Smooth muscle cell (in vitro differentiated cells): ENCODE measurements around the gene COL15A1. TPM values are rescaled to one million over a fixed set of nuclear protein-coding genes. Genes with fewer than 3 reads are reported as not detected.

Experiments
- DNase-seq: peaks from one replicate; lab custom pipeline; 2025; ENCODE audit not compliant: unreplicated experiment; lab: John Stamatoyannopoulos, UW
- H2AFZ ChIP-seq: fragments of 200-600 bp; sonication (generic); 2 replicates; pipeline ENCODE4 v1.6.0; 2016; ENCODE audit warnings: antibody characterized with exemption, low read depth, mild to moderate bottlenecking
- H3F3A ChIP-seq: fragments of 200-600 bp; sonication (generic); 2 replicates; pipeline ENCODE4 v1.6.0; 2017; ENCODE audit warnings: antibody characterized with exemption, low read depth
- H3K27ac ChIP-seq: fragments of 200-600 bp; sonication (generic); 2 replicates; pipeline ENCODE4 v1.5.1; 2016; ENCODE audit warnings: low read depth, mild to moderate bottlenecking
- H3K27me3 ChIP-seq: fragments of 200-600 bp; sonication (generic); 2 replicates; pipeline ENCODE4 v1.6.1; 2016; ENCODE audit warnings: low read depth, mild to moderate bottlenecking
- H3K36me3 ChIP-seq: fragments of 200-600 bp; sonication (generic); 2 replicates; pipeline ENCODE4 v1.5.1; 2016; ENCODE audit warnings: low read depth
- H3K4me1 ChIP-seq: fragments of 200-600 bp; sonication (generic); 2 replicates; pipeline ENCODE4 v1.5.1; 2016; ENCODE audit warnings: low read depth
- H3K4me2 ChIP-seq: fragments of 200-600 bp; sonication (generic); 2 replicates; pipeline ENCODE4 v1.6.0; 2016; ENCODE audit warnings: mild to moderate bottlenecking
- H3K4me3 ChIP-seq: fragments of 200-600 bp; sonication (generic); 2 replicates; pipeline ENCODE4 v1.5.1; 2016; ENCODE audit warnings: mild to moderate bottlenecking
- H3K79me2 ChIP-seq: fragments of 200-600 bp; sonication (generic); 2 replicates; pipeline ENCODE4 v1.6.0; 2016; ENCODE audit warnings: low read depth, mild to moderate bottlenecking
- H3K9ac ChIP-seq: fragments of 200-600 bp; sonication (generic); 2 replicates; pipeline ENCODE4 v1.6.0; 2016; ENCODE audit warnings: low read depth
- H3K9me3 ChIP-seq: fragments of 200-600 bp; sonication (generic); replicated peaks from 2 replicates; pipeline ENCODE4 v1.5.1; 2016; ENCODE audit warnings: low read depth
- H4K20me1 ChIP-seq: fragments of 200-600 bp; sonication (generic); 2 replicates; pipeline ENCODE4 v1.6.0; 2016; ENCODE audit warnings: low read depth
- CTCF ChIP-seq: fragments of 200-600 bp; sonication (generic); IDR thresholded peaks from 2 replicates; pipeline ENCODE4 v1.5.1; 2017; ENCODE audit warnings: borderline replicate concordance, mild to moderate bottlenecking, antibody characterized with exemption; ENCODE audit not compliant: insufficient read depth, poor library complexity, severe bottlenecking
- WGBS: methylation state at CpG from one replicate; pipeline ENCODE4 v1.1.7; 2016; ENCODE audit warnings: low lambda C conversion rate; 5-methylcytosine and 5-hydroxymethylcytosine counted together
- polyA plus RNA-seq: library from polyadenylated mRNA; unstranded; fragments of >200 nt; fragmentation: Nextera tagmentation; extraction: Ambion mirVana; gene quantifications from 2 replicates; pipeline ENCODE4 v1.2.1, GENCODE V29; 2016
- total RNA-seq: library from RNA; depleted of rRNA; stranded (reverse); fragments of >200 nt; gene quantifications from 2 replicates; pipeline ENCODE4 v1.2.3, GENCODE V29; 2014

Gene COL15A1
- total and polyA plus RNA-seq, 2 experiments from 2014 or later: 222 to 293 TPM

DNA sequence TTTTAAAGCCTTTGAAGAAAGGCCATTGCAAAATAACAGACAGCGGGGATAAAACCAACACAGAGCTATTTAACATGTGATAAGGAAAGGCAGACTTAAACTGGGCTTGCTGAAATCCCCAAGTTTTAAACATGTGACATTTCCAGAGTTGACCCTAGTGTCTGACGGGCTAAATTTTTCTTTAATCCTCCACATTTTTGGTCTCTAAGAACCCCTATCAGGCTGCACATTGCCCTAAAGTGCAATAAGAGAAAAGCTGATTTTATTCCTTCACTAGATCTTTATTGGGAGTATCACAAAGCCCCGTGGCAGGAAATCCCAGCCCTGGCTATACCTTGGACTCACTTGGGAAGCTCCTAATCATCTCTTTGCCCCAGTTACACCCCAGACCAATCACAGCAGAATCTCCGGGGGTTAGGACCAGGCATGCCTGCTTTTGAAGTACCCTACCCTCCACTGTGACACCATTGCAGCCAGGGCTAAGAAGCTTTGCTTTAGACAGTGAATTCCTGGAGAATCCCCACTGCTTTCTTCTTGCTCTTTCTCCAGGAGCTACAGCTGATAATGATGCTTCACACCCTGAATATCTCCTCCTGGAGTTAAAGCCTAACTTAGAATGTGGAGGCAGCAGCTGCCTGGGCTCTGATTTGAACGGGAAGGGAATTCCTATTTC is 20.1 kb upstream of the COL15A1 start:
- Histone ChIP-seq H3F3A (peaks cover 18% of the 10 kb centered on the region), H2AFZ (no peak overlapping the region)

DNA sequence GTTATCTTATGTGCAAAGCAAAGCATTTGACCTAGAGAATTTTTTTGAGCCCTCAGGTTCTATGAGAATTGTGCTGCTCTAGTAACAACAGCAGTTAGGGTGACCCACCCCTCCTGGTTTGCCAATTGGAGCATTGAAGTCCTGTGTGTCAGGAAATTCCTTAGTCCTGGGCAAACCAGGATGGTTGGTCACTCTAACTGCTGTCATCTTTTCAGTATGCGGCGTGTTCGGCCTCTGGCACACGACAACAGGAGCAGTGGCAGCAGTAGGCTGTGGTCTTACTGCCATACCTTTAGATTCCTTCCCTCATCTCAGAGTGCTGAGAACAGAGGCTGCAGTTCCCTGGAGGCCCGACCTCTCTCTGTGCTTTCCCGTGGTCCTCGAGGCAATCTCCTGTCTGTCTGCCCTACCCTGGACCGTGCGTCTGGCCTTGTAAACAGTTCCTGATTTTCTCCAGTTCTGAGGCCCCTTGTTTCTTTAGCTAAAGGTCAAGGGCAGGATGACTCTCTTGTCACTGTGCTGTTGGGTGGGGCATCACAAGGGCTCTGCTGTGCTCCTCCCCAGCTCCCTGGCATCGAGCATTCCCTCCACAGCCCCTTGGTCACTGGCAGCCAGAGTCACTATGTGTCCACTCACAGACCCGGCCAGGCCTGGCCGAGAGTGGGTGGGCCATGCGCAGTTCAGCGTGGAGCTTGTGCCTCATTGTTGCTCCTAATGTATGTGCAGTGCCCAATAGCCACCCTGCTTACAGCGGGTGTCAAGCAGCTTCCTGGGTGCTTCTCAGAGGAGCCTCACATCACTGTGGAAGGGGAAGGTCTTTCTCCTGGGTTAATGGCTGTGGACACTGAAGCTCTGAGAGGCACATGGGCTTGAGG is 18.5 kb upstream of the COL15A1 start:
- no peak for TF ChIP-seq CTCF
- peak overlapping the region; percentile 56 for H2AFZ ChIP-seq
- H3K36me3 ChIP-seq: no peaks in the 10 kb centered on the region
- peaks cover 25% of the 10 kb centered on the region for H3F3A ChIP-seq
- peaks cover 46% of the 10 kb centered on the region for H3K4me1 ChIP-seq
- no peaks in the 10 kb centered on the region for H3K9me3 ChIP-seq
- no peak overlapping the region for H3K9ac ChIP-seq
- H4K20me1 ChIP-seq: no peaks in the 10 kb centered on the region
- DNase-seq: no peak
- H3K4me3 ChIP-seq: no peak overlapping the region
- no peaks in the 10 kb centered on the region for H3K79me2 ChIP-seq
- H3K27me3 ChIP-seq: no peaks in the 10 kb centered on the region
- WGBS: 62% methylated on average over 15 of the region's 15 CpGs
- peak overlapping the region; percentile 87 for H3K27ac ChIP-seq
- H3K4me2 ChIP-seq: peak overlapping the region; percentile 70

More for the DNA sequence above, 20.1 kb upstream of the COL15A1 start:
- Histone ChIP-seq H3K9ac (no peak overlapping the region), H3K36me3 (no peaks in the 10 kb centered on the region), H3K79me2 (no peaks in the 10 kb centered on the region), H3K9me3 (no peaks in the 10 kb centered on the region), H3K4me3 (no peak overlapping the region), H3K4me1 (peaks cover 32% of the 10 kb centered on the region), H4K20me1 (no peaks in the 10 kb centered on the region), H3K27me3 (no peaks in the 10 kb centered on the region), H3K27ac (peak overlapping the region; percentile 87), H3K4me2 (peak overlapping the region; percentile 70)
- 20% methylated on average over 5 of the region's 5 CpGs for WGBS
- no peak for TF ChIP-seq CTCF
- DNase-seq: no peak

DNA sequence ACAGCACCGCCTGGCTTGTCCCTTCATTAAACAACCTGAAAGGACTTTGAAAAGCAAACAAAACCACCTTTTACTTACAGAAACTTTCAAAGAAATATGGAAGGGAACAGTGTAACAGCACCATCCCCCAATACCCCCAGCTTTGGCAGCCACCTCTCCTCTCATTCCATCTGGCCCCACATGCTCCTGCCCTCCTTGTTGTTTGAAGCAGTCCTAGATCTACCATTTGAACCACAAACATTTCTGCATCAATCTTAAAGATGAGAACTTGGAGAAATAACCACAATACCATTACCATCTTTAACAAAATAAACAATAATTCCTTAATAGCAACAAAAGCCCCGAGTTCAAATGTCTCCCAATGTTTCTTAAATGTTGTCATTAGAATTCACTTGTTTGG is 17.8 kb upstream of the COL15A1 start:
- H3K4me1 ChIP-seq: peaks cover 53% of the 10 kb centered on the region
- peak overlapping the region; percentile 1 for H2AFZ ChIP-seq
- no peak overlapping the region for H3K27ac ChIP-seq
- H4K20me1 ChIP-seq: no peaks in the 10 kb centered on the region
- H3K9ac ChIP-seq: no peak overlapping the region
- no peaks in the 10 kb centered on the region for H3K9me3 ChIP-seq
- no peak for DNase-seq
- no peaks in the 10 kb centered on the region for H3K36me3 ChIP-seq
- no peak for TF ChIP-seq CTCF
- no peak overlapping the region for H3K4me3 ChIP-seq
- H3K4me2 ChIP-seq: no peak overlapping the region
- H3K27me3 ChIP-seq: no peaks in the 10 kb centered on the region
- no peaks in the 10 kb centered on the region for H3K79me2 ChIP-seq
- H3F3A ChIP-seq: peaks cover 30% of the 10 kb centered on the region
- WGBS: 79% methylated on average over 2 of the region's 2 CpGs
